SK-N-SH treated with all-trans-retinoic acid at 6 μM for 48 hours (cell line): ENCODE results near the gene LINGO1.

Experiments used
- ATAC-seq: fragments of 200-7000 bp; cut with Tn5 transposase; 3 replicates; pipeline ENCODE4 v1.9.1; 2020; ENCODE audit warnings: mild to moderate bottlenecking, moderate library complexity
- CSDC2 ChIP-seq: fragments of 250-450 bp; sonication (Bioruptor Pico); IDR thresholded peaks from 2 replicates; pipeline ENCODE4 v1.5.0; 2020; ENCODE audit warnings: mild to moderate bottlenecking, moderate library complexity
- ESRRG ChIP-seq: fragments of 250-450 bp; sonication (Bioruptor Pico); IDR thresholded peaks from 2 replicates; pipeline ENCODE4 v1.6.1; 2021; ENCODE audit warnings: mild to moderate bottlenecking
- ISL1 ChIP-seq: fragments of 250-450 bp; sonication (Bioruptor Pico); IDR thresholded peaks from 2 replicates; pipeline ENCODE4 v2.1.2; 2022; ENCODE audit warnings: mild to moderate bottlenecking, moderate library complexity
- OSR1 ChIP-seq: fragments of 250-450 bp; sonication (Bioruptor Pico); IDR thresholded peaks from 2 replicates; pipeline ENCODE4 v1.8.0; 2022; ENCODE audit warnings: moderate library complexity, mild to moderate bottlenecking, inconsistent platforms
- PPARA ChIP-seq: fragments of 250-450 bp; sonication (Bioruptor Pico); IDR thresholded peaks from 2 replicates; pipeline ENCODE4 v1.5.0; 2020; ENCODE audit warnings: mild to moderate bottlenecking, borderline replicate concordance
- RARB ChIP-seq: fragments of 250-450 bp; sonication (Bioruptor Pico); IDR thresholded peaks from 2 replicates; pipeline ENCODE4 v1.8.0; 2021; ENCODE audit warnings: mild to moderate bottlenecking, moderate library complexity
- SNAI2 ChIP-seq: fragments of 250-450 bp; sonication (Bioruptor Pico); IDR thresholded peaks from 2 replicates; pipeline ENCODE4 v1.5.0; 2020; ENCODE audit warnings: mild to moderate bottlenecking, moderate library complexity
- TCF4 ChIP-seq: fragments of 250-450 bp; sonication (Bioruptor Pico); IDR thresholded peaks from 2 replicates; pipeline ENCODE4 v1.8.0; 2021; ENCODE audit warnings: mild to moderate bottlenecking, moderate library complexity, borderline replicate concordance
- TOX ChIP-seq: fragments of 250-450 bp; sonication (Bioruptor Pico); IDR thresholded peaks from 2 replicates; pipeline ENCODE4 v1.8.0; 2021; ENCODE audit warnings: mild to moderate bottlenecking, moderate library complexity, borderline replicate concordance
- ZC3H10 ChIP-seq: fragments of 250-450 bp; sonication (Bioruptor Pico); IDR thresholded peaks from 2 replicates; pipeline ENCODE4 v1.5.1; 2021; ENCODE audit warnings: mild to moderate bottlenecking, moderate library complexity
- ZFP3 ChIP-seq: fragments of 250-450 bp; sonication (Bioruptor Pico); IDR thresholded peaks from 2 replicates; pipeline ENCODE4 v1.5.0; 2020; ENCODE audit warnings: mild to moderate bottlenecking, moderate library complexity
- ZFP30 ChIP-seq: fragments of 450-650 bp; formaldehyde crosslinking; IDR thresholded peaks from 2 replicates; pipeline ENCODE4 v1.5.0; 2022; ENCODE audit warnings: mild to moderate bottlenecking, moderate library complexity
- ZNF70 ChIP-seq: fragments of 450-650 bp; formaldehyde crosslinking; IDR thresholded peaks from 2 replicates; pipeline ENCODE4 v1.5.0; 2020; ENCODE audit warnings: mild to moderate bottlenecking, moderate library complexity
- TF ChIP-seq, protein P1 (sequence below): fragments of 250-450 bp; sonication (Bioruptor Pico); IDR thresholded peaks from 2 replicates; pipeline ENCODE4 v1.5.0; 2020; ENCODE audit warnings: mild to moderate bottlenecking, moderate library complexity
- TF ChIP-seq, protein P2 (sequence below): fragments of 250-450 bp; sonication (Bioruptor Pico); IDR thresholded peaks from 2 replicates; pipeline ENCODE4 v1.5.1; 2020; ENCODE audit warnings: low read depth, mild to moderate bottlenecking, moderate library complexity
- TF ChIP-seq, protein P3 (sequence below): fragments of 250-450 bp; sonication (Bioruptor Pico); IDR thresholded peaks from 2 replicates; pipeline ENCODE4 v1.8.0; 2020; ENCODE audit warnings: mild to moderate bottlenecking, moderate library complexity, borderline replicate concordance
- TF ChIP-seq, protein P4 (sequence below): fragments of 250-450 bp; sonication (Bioruptor Pico); IDR thresholded peaks from 2 replicates; pipeline ENCODE4 v1.8.0; 2021; ENCODE audit warnings: low read depth, mild to moderate bottlenecking, moderate library complexity, borderline replicate concordance

Gene LINGO1

DNA sequence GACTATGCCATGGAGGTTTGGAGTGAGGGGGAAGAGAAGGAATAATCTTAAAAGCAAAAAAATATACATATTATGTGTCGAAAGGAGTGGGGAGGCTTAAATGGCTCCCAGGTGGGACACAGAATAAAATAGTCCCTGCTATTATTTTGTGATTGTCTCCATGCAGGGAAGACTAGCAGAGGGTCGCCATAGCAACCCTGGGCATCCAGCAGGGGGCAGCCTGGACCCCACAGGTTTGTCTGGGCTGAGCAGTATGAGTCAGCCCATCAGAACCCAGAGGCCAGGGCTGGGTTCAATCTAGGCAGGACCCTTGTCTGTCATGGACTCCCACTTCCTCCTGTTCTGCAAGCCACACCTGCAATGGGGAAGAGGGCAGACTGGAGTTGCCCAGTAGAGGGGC lies 17.6 kb upstream of the LINGO1 start:
- peak; percentile 65 for ATAC-seq
- TF ChIP-seq PPARA (CRISPR knock-in tag) (no peak), ZC3H10 (no peak), ZNF70 (CRISPR knock-in tag) (no peak), ZFP30 (no peak), ZFP3 (CRISPR knock-in tag) (no peak), OSR1 (CRISPR knock-in tag) (no peak), ISL1 (CRISPR knock-in tag) (no peak), TCF4 (no peak), SNAI2 (CRISPR knock-in tag) (no peak), TOX (CRISPR knock-in tag) (no peak)
- TF ChIP-seq, protein P1, sequence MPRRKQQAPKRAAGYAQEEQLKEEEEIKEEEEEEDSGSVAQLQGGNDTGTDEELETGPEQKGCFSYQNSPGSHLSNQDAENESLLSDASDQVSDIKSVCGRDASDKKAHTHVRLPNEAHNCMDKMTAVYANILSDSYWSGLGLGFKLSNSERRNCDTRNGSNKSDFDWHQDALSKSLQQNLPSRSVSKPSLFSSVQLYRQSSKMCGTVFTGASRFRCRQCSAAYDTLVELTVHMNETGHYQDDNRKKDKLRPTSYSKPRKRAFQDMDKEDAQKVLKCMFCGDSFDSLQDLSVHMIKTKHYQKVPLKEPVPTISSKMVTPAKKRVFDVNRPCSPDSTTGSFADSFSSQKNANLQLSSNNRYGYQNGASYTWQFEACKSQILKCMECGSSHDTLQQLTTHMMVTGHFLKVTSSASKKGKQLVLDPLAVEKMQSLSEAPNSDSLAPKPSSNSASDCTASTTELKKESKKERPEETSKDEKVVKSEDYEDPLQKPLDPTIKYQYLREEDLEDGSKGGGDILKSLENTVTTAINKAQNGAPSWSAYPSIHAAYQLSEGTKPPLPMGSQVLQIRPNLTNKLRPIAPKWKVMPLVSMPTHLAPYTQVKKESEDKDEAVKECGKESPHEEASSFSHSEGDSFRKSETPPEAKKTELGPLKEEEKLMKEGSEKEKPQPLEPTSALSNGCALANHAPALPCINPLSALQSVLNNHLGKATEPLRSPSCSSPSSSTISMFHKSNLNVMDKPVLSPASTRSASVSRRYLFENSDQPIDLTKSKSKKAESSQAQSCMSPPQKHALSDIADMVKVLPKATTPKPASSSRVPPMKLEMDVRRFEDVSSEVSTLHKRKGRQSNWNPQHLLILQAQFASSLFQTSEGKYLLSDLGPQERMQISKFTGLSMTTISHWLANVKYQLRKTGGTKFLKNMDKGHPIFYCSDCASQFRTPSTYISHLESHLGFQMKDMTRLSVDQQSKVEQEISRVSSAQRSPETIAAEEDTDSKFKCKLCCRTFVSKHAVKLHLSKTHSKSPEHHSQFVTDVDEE (CRISPR knock-in tag): no peak
- TF ChIP-seq, protein P2, sequence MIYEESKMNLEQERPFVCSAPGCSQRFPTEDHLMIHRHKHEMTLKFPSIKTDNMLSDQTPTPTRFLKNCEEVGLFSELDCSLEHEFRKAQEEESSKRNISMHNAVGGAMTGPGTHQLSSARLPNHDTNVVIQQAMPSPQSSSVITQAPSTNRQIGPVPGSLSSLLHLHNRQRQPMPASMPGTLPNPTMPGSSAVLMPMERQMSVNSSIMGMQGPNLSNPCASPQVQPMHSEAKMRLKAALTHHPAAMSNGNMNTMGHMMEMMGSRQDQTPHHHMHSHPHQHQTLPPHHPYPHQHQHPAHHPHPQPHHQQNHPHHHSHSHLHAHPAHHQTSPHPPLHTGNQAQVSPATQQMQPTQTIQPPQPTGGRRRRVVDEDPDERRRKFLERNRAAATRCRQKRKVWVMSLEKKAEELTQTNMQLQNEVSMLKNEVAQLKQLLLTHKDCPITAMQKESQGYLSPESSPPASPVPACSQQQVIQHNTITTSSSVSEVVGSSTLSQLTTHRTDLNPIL: no peak
- TF ChIP-seq, protein P3, sequence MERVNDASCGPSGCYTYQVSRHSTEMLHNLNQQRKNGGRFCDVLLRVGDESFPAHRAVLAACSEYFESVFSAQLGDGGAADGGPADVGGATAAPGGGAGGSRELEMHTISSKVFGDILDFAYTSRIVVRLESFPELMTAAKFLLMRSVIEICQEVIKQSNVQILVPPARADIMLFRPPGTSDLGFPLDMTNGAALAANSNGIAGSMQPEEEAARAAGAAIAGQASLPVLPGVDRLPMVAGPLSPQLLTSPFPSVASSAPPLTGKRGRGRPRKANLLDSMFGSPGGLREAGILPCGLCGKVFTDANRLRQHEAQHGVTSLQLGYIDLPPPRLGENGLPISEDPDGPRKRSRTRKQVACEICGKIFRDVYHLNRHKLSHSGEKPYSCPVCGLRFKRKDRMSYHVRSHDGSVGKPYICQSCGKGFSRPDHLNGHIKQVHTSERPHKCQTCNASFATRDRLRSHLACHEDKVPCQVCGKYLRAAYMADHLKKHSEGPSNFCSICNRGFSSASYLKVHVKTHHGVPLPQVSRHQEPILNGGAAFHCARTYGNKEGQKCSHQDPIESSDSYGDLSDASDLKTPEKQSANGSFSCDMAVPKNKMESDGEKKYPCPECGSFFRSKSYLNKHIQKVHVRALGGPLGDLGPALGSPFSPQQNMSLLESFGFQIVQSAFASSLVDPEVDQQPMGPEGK (CRISPR knock-in tag): no peak
- TF ChIP-seq, protein P4, sequence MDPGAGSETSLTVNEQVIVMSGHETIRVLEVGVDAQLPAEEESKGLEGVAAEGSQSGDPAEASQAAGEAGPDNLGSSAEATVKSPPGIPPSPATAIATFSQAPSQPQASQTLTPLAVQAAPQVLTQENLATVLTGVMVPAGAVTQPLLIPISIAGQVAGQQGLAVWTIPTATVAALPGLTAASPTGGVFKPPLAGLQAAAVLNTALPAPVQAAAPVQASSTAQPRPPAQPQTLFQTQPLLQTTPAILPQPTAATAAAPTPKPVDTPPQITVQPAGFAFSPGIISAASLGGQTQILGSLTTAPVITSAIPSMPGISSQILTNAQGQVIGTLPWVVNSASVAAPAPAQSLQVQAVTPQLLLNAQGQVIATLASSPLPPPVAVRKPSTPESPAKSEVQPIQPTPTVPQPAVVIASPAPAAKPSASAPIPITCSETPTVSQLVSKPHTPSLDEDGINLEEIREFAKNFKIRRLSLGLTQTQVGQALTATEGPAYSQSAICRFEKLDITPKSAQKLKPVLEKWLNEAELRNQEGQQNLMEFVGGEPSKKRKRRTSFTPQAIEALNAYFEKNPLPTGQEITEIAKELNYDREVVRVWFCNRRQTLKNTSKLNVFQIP (CRISPR knock-in tag): no peak

DNA sequence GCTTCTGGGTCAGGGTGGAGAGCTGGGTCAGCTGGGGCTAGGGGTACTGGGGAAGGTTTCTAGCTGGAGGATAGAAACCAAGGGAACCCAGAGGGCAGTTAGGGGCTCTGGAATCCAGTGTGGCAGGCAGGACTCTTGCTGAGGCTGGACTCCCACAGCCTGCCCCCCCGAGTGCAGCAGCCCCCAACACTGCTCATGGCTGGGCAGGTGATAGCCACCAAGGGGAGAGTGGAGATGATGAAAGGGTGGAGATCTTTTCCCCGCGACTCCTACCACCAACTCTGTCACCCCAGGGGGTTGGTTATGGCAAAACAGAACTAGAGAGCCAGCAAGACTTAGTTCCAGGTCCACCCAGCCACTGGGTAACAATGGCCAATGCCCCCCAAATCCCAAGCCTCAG lies 16.9 kb upstream of the LINGO1 start:
- no peak for ATAC-seq
- TF ChIP-seq, protein P1 (CRISPR knock-in tag): no peak
- TF ChIP-seq ESRRG (CRISPR knock-in tag): no peak

DNA sequence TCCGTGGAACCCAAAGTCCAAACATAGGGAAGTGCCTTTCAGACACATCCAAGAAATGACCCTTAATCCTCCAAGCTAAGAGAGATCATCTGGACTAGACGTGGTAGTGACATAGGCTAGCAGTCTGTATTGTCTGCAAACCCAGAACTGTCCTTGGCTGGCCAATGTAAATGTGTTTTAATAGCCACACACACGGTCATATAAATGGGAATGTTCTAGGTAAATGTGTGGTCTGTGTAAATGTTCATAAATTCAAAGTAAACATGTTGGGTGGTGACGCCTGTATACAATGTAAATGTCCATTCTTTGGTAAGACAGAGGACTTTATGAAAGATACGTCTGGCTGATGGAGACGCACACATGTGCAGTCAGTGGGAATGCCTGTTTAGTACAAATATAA lies 16.3 kb upstream of the LINGO1 start:
- no peak for TF ChIP-seq CSDC2 (CRISPR knock-in tag)
- no peak for TF ChIP-seq OSR1 (CRISPR knock-in tag)
- TF ChIP-seq TCF4: no peak
- TF ChIP-seq RARB (CRISPR knock-in tag): no peak
- TF ChIP-seq, protein P4 (CRISPR knock-in tag): no peak
- ATAC-seq: no peak
